ENCODE measurements around the gene BDNF.

The BDNF gene

DNA sequence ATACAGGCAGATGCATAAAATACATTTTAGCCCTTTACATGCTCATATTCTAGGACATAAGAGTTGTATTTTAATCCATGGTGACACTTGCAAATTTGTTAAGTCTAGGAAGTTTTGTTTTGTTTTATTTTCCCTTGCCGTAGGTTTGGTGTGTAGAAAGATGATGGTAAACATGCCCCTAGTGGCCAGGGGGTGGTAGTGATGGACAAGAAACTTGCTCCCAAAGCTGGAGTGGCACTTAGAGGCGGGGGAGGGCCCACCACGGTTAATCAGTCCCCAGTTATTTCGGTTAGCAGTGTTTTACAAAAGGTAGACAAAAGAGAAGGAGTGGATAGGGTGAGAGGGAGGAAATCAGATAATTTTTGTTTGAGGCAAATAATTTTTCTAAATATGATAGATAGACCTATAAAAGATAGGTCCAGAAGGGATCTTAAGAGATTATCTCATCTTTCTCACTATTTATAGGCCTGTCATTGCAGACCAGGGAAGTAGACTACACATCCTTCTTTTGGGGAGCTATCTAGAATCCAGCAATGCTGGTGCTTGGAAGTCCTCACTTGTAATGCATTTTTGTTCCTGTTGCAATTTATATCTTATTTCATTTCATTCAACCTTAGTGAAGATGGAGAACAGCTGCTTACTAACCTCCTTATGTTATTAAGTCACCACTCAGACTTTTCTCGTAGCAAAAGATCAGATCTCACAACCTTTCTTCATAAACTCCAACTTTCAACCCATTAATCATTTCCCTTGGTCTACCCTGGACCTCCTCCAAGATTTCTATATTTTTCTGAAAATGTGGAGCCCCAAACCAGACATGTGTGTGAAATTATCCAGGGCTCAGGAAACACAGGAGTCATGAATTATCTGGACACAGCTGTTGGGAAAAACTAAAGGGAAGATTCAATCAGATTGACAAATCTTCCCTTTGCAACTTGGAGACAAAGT, 5.9 kb upstream of the BDNF start:
- FAIRE-seq, result no peak

DNA sequence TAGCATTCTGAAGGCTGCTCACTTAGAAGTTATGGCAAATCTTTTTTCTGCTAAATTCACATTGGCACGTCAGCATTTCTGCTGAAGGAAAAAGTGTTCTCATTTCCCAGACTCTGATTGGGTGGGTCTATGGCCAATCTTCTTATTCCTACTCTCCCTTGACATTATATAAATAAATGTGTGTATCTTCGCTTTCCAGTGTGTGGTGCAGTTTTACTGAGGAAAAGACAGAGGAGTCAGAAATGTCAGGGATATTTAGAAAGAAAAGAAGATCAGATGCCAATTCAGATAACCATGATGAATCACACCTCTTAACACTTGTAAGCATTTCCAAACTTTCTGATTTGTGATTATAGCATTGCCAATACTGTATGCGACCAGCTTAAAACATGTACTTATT, 3.2 kb upstream of the BDNF start:
- FAIRE-seq, result no peak

GRCh38 chr11:27702811-27703210, 2.6 kb upstream of the BDNF start:
- FAIRE-seq, result no peak

DNA sequence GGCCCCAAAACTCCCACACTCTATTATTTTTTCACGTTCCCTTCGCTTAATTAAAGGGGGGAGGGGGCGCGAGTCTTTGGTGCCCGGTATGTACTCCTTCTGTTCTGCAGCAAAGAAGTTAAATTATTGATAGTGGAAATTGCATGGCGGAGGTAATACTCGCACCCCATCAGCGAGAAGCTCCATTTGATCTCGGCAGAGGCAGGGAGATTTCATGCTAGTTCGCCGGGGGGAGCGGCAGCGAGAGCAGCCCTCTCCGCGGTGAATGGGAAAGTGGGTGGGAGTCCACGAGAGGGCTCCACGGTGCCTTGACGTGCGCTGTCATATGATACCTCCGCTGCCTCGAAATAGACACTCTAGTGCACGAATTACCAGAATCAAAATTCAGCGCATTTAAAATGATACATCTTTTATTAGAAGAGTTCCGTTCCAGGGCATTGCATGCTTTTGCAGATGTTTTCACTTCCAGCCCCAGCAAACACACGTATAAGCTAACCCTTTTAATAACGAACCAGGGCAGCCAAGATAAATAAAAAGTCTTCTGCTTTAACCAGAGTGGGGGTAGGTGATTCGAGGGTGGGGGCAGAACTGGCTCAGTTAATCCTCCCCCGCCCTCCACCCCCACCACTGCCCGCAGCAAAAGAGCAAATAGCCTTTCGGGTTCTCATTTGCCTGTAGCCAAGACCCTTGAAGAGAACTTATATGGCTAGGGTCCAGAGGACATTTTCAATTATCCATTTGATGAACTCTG, 1.3 kb upstream of the BDNF start:
- no peak for FAIRE-seq

DNA sequence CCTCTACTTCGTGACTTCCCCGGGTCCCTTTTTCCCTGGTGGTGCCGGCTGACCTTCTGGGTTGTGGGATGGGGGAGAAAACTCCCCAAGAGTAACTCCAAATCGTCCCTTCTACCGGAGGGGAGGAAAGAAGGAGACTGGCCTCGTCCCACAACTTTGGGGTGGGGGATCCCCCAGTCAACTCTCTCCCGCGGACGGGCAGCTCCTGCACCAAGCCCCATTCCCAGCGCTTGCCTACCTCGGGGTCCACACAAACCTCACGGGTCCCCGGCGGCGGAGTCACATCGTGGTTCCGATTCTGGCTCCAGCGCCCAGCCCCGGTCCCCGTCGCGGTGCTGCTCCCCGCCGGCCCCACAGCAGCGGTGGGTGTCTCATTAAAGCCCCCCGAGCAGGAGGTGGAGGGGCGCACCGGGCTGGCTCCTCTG, 317 bp downstream of the BDNF start:
- FAIRE-seq, result no peak

DNA sequence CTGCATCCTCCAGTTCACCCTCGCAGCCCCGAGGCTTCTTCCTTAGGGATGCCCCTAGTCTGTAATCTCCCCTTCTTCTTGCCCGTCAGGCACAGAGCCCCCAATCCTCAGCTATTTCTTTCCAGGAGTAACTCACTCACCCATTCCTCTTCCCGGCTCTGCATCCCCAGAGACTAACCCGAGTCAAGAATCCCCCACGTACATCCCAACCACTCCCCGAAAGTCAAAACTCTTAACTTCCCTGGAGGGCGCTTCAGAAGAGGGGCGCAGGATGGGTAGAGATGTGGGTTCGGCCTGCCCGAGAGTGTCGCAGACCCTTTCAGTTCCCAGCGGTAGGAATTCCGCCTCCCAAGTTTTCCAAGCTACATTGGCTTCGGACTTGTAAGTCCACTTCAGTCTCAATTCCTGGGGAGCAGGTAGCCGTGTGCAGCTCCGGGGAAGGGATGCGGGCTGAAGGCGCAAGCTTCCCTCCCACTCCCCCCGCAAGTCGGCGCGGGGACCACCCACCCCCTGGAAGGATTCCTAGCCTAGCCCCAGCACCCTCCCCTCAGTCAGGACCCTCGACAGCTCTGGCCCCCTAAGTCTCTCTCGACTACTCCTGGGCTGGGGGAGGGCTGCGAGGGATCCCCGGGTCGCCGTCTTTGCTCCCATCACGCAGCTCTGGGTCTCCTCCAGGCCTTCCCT, 871 bp downstream of the BDNF start:
- FAIRE-seq, result no peak

DNA sequence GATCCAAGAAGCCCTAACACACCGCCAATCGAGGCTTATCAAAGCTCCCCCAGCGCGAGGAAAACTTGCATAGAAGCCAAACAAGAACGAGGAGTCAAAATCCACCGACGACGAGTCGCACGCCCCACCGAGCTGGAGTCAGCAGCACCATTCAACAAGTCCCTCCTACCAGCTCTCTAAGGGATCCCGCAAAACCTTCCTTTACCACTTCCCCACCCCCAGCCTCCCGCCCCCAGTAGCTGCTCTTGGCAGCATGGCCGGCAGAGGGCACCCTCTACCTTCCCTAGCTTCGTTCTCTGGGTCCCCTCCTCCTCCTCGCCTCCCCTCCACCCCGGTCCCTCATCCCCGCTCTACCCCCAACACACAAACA, 1.4 kb downstream of the BDNF start:
- no peak for FAIRE-seq

DNA sequence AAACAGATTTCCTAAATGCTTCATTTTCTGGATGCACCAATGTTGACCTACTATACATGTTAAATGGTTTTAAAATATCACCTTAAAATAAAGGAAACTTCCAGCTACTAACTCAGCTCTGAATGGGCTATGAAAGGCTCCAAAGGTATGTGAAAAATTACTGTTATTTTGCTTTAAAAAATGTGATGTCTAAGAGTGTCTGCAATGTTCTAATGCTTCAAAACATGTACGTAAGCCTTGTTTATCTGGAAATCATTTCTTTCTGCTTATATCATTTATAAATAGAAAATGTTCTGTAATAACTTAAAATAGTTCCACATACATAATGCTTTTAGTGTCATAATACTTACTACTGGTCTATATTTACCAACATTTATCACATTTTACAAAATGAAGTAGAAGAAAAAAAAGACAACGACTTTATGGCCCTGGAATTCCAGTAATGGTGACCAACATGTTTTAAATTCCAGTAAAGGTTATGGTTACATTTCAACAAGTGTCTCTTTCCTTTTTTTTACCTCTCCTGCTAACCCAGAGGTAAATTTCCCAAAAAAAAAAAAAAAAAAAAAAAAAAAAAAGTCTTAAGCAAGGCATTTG, 2.5 kb downstream of the BDNF start:
- FAIRE-seq, result no peak

DNA sequence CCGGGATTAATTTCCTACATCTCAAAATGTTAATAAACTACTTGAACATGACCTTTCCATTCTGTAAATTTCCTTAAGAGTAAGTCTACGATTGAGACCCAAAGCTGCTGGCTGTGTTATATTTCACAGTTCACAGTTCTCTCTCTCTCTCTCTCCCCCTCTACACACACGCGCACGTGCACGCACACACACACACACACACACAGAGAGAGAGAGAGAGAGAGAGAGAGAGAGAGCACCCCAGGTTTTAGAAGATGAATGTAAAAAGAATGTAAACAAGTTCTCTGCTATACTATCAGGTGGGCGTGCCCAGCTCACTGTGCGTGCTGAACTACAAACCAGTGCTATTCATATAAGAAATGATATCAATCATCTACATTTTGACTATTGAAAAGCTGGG, 3.3 kb downstream of the BDNF start:
- no peak for FAIRE-seq

GRCh38 chr11:27696115-27696514, 4.1 kb downstream of the BDNF start:
- FAIRE-seq, result no peak

DNA sequence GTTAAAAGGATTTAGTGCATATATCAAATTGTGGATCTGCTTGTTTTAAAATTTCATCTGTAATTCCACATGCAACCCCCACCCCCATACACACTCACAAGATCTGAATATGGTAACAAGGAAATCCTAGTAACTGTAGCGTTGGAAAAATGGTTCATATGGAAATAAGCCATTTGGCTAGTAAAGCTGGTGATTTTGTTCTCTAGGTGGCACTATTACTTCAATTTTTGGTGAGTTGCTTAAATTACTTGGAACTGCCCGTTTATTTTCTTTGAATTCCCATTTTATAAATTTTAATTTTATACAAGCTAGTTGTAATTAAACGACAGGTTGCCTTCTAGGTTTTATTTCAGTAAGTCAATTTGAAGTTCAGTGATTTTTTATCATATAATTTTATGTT, 5.3 kb downstream of the BDNF start:
- FAIRE-seq, result peak; percentile 76

- no peak for FAIRE-seq
Observed at GRCh38 chr11:27693398-27693797, 6.9 kb downstream of the BDNF start.

- no peak for FAIRE-seq
Observed at GRCh38 chr11:27692781-27693180, 7.5 kb downstream of the BDNF start.

DNA sequence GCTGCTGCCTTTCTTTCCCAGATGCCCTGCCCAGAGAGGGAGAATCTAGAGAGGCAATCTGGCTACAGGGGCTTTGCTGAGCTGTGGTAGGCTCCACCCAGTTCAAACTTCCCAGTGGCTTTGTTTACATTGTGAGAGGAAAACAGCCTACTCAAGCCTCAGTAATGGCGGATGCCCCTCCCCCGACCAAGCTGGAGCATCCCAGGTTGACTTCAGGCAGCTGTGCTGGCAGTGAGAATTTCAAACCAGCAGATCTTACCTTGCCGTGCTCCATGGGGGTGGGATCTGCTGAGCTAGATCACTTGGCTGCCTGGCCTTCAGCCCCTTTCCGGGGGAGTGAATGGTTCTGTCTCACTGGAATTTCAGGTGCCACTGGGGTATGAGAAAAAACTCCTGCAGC, 12.2 kb downstream of the BDNF start:
- no peak for FAIRE-seq

GRCh38 chr11:27681664-27682063, 18.6 kb downstream of the BDNF start:
- FAIRE-seq, result no peak

DNA sequence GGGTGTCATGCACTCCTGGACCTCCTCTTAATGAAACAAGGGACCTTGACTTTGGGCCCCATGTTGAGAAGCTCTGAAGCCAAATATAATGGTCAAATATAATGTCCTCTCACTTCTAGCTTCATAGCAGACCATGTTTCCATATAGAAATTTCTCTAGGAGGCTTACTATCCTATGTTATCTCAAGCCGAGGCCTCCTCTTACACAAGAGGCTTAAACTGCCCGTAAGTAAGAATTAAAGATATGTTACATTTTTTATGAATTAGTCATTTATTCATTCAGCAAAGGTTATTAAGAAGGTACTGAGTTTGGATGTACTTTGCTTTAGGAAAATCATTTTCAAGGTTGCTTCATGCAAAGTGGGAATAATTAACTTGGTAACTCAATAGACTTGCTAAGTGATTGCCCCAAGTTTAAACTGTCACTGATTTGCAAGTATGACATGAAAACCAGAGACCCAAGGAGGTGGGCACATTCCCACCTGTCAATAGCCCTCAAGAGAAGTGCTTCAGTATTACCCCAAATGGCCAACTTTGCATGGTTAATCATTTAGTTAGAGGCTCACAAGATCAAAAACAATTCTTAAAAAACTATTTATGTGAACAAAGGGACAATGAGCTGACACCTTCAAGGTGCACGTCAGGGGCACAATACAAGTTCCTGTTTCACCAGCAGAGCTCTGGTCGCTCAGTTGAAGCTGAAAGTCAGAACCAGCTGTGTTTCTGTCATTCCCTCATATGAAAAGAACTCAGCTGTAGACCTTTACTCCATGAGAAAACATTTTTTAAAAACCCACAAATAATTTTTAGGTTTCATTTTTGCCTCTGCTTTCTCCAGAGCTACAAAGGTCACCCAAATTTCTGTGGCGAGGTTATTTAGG, 20.9 kb downstream of the BDNF start:
- FAIRE-seq, result no peak

- FAIRE-seq, result no peak
Observed at GRCh38 chr11:27678242-27678641, 22.0 kb downstream of the BDNF start.

GRCh38 chr11:27677108-27677507, 23.1 kb downstream of the BDNF start:
- no peak for FAIRE-seq

- no peak for FAIRE-seq
Observed at GRCh38 chr11:27673979-27674663, 26.1 kb downstream of the BDNF start.

GRCh38 chr11:27672836-27673464, 27.3 kb downstream of the BDNF start:
- FAIRE-seq, result no peak

Measured in endometrium (tissue), 2 donors.